Melanocyte of skin (primary cell): Measurements from ENCODE around the gene KRTAP2-1. TPM values are rescaled to one million over a fixed set of nuclear protein-coding genes. Genes with fewer than 3 reads are reported as not detected.

Source experiments
- small RNA-seq, 2 donors: library from RNA; depleted of rRNA; stranded (forward); fragments of <200 nt; gene quantifications; one replicate each; pipeline ENCODE3, GENCODE V24; 2012
- total RNA-seq, 2 donors: library from RNA; depleted of rRNA; stranded (reverse); fragments of >200 nt; gene quantifications; 2 replicates each; pipeline ENCODE4 v1.2.3, GENCODE V29; 2012

Gene KRTAP2-1, protein sequence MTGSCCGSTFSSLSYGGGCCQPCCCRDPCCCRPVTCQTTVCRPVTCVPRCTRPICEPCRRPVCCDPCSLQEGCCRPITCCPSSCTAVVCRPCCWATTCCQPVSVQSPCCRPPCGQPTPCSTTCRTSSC
- total RNA-seq: not detected

DNA sequence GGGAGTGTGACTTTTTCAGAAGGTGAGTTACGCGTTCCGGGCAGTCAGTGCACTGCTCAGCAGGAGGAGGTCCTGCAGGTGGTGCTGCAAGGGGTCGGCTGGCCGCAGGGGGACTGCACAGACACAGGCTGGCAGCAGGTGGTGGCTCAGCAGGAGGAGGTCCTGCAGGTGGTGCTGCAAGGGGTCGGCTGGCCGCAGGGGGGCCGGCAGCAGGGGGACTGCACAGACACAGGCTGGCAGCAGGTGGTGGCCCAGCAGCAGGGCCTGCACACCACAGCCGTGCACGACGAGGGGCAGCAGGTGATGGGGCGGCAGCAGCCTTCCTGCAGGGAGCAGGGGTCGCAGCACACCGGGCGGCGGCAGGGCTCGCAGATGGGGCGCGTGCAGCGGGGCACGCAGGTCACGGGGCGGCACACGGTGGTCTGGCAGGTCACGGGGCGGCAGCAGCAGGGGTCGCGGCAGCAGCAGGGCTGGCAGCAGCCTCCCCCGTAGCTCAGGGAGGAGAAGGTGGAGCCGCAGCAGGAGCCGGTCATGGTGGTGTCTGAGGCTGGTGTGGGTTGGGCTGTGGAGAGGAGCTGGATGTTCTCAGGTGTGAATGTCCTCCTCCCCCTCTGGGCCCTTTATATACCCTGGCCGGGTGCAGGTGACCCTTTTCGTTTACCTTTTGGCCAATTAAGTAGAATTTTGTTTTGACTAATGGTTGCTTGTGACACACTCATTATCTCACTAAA is at the start of gene KRTAP2-1:
KRTAP2-1 (minus strand) TSS at position 582 of the 731 bp plus-strand sequence; CDS start at position 533, 49 bp downstream.

DNA sequence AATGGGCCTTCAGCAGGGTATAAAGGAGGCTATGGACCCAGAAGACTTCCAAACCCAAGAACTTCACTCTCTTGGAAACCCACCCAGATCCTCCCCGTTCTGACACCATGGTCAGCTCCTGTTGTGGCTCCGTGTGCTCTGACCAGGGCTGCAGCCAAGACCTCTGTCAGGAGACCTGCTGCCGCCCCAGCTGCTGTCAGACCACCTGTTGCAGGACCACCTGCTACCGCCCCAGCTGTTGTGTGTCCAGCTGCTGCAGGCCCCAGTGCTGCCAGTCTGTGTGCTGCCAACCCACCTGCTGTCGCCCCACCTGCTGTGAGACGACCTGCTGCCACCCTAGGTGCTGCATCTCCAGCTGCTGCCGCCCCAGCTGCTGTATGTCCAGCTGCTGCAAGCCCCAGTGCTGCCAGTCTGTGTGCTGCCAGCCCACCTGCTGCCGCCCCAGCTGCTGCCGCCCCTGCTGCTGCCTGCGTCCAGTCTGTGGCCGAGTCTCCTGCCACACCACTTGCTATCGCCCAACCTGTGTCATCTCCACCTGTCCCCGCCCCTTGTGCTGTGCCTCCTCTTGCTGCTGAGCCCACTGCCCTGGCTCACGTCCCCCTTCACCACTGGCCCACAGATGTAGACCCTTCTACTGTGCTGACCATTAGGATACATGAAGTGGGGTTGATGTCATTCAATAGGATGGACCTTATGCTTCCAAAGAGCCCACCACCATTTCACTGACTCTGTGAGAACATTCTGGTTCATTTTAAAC is 37.2 kb upstream of the KRTAP2-1 start, which contains the start of gene KRTAP4-7:
KRTAP4-7 (plus strand) TSS at position 51 of the 757 bp plus-strand sequence; CDS start at position 108, 57 bp downstream.

DNA sequence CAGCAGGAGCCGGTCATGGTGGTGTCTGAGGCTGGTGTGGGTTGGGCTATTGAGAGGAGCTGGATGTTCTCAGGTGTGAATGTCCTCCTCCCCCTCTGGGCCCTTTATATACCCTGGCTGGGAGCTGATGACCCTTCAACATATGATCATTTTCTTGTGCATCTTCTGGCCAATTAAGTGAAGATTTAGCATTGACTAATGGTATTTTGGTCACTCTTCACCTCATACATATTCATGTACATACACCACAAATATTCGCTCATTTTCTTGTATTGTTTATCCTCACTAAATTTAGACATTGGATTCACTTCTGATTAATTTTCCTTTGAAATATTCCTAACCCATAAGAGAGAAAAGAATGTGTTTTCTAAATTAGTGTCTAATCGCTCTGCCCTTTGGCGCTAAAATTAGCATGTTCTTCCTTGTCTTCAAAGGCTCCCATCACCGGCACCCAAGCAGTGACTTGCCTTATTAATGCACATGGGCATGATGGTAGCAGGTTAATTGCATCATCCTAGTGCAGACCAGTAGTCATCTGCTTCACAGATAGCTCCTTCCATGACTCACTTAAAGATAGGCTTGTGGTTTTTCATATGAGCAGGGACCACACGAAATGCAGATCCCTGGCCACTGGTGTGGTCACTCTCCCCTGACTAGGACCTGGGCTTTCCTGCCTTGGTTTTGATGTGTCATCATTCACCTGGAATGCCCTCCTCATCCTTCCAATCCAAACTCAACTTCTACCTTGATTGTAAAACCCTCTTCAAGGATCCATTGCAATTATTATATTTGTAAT is 18.9 kb upstream of the KRTAP2-1 start, which contains the start of gene KRTAP2-4:
KRTAP2-4 (minus strand) TSS at position 51 of the 796 bp plus-strand sequence; CDS start at position 17, 34 bp downstream.

DNA sequence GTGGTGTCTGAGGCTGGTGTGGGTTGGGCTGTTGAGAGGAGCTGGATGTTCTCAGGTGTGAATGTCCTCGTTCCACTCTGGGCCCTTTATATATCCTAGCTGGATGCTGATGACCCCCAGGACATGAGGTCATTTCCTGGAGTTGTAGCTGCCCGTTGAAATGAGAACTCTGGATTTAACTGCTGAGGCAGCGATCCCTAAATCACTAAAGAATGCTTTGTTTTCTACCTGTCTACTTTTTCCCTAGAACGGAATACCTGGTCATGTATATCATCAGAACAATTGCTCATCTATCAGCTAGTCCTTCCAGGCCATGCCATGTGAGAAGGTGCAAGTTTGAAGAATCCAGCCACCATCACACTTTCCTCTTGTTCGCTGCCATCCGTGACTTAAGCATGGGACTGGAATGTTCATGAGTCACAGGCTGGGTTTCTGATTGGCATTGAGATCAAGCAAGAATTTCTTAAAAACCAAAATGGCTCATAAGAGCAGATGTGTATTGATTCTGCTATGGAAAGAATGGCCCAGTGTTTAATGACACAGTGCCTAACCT is 13.0 kb upstream of the KRTAP2-1 start, which contains the start of gene KRTAP2-3:
KRTAP2-3 (minus strand) TSS at position 63 of the 553 bp plus-strand sequence. CDS start 64 bp downstream, outside the sequence.

DNA sequence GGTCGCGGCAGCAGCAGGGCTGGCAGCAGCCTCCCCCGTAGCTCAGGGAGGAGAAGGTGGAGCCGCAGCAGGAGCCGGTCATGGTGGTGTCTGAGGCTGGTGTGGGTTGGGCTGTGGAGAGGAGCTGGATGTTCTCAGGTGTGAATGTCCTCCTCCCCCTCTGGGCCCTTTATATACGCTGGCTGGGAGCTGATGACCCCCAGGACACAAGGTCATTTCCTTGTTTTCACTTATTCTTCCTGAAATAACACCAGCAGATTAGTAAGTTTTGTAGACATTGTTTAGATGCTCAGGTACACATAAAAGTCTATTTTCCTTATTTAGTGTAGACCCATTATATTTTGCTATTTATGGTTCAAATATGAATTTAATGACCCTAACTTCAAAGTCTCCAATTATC is 8.0 kb upstream of the KRTAP2-1 start, which contains the start of gene KRTAP2-2:
KRTAP2-2 (minus strand) TSS at position 101 of the 400 bp plus-strand sequence; CDS start at position 82, 19 bp downstream.

DNA sequence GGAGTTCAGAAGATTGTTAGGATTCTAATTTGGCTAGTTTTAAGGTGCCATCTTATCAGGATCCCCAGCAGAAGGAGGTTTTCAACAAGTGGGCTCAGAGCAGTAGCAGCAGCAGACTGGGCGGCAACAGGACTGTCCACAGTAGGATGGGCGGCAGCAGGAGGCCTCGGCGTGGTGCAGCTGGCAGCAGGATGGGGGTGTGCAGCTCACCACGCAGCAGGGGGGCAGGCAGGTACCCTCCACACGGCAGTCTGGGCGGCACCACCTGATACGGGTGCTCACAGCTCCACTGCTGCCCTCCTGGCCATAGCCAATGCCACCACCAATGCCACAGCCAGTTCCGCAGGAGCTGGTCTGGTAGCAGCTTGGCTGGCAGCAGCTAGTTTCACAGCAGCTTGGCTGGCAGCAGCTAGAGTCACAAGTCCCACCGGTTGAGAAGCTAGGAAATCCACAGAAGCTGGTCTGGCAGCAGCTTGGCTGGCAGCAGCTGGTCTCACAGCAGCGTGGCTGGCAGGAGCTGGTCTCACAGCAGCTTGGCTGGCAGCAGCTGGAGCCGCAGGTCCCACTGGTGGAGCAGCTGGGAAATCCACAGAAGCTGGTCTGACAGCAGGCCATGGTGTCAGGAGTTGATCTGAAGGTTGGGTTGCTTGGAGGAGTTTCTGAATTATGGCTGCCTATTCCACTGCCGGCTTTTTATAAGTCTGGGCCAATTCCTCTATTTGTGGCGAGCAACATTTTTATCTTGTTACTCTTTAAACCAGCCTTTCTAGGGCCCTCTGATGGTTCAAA is 6.1 kb downstream of the KRTAP2-1 start, which contains the start of gene KRTAP1-1:
KRTAP1-1 (minus strand) TSS at position 668 of the 789 bp plus-strand sequence; CDS start at position 615, 53 bp downstream.

DNA sequence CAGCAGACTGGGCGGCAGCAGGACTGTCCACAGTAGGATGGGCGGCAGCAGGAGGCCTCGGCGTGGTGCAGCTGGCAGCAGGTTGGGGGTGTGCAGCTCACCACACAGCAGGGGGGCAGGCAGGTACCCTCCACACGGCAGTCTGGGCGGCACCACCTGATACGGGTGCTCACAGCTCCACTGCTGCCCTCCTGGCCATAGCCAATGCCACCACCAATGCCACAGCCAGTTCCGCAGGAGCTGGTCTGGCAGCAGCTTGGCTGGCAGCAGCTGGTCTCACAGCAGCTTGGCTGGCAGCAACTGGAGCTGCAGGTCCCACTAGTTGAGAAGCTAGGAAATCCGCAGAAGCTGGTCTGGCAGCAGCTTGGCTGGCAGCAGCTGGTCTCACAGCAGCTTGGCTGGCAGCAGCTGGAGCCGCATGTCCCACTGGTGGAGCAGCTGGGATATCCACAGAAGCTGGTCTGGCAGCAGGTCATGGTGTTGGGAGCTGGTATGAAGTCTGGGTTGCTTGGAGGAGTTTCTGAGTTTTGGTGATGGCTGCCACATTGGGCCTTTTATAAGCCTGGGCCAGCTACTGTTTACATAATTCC is 12.7 kb downstream of the KRTAP2-1 start, which contains the start of gene KRTAP1-3:
KRTAP1-3 (minus strand) TSS at position 529 of the 590 bp plus-strand sequence; CDS start at position 476, 53 bp downstream.

DNA sequence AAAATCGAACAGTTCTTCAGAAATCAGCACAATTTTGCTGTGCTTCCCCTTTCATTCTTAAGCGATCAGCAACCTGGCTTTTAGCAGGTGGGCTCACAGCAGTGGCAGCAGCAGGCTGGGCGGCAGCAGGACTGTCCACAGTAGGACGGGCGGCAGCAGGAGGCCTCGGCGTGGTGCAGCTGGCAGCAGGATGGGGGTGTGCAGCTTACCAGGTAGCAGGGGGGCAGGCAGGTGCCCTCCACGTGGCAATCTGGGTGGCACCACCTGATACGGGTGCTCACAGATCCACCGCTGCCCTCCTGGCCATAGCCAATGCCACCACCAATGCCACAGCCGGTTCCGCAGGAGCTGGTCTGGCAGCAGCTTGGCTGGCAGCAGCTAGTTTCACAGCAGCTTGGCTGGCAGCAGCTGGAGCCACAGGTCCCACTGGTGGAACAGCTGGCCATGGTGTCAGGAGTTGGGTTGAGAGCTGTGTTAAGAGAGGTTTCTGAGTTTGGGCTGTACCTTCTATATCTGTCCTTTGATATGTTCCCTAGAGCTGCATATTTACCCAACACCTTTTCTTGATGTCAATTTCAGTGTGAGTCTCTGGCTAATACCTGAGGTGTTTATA is 17.4 kb downstream of the KRTAP2-1 start, which contains the start of gene KRTAP1-4:
KRTAP1-4 (minus strand) TSS at position 563 of the 613 bp plus-strand sequence; CDS start at position 446, 117 bp downstream.

DNA sequence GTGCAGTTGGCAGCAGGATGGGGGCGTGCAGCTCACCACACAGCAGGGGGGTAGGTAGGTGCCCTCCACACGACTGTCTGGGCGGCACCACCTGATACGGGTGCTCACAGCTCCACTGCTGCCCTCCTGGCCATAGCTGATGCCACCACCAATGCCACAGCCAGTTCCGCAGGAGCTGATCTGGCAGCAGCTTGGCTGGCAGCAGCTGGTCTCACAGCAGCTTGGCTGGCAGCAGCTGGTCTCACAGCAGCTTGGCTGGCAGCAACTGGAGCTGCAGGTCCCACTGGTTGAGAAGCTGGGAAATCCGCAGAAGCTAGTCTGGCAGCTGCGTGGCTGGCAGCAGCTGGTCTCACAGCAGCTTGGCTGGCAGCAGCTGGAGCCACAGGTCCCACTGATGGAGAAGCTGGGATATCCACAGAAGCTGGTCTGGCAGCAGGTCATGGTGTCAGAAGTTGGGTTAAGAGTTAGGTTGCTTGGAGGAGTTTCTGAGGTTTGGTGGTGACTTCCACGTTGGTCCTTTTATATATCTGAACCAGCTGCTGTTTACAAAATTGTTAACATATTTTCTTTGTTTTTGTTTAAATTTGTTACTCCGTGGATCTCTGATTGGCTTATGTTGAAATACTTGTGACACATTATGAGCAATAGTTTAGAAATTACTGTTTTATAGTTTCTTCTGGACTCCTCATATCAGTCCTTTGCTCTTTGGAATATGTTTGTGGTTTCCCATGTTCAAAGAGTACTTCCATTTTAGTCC is 20.2 kb downstream of the KRTAP2-1 start, which contains the start of gene KRTAP1-5:
KRTAP1-5 (minus strand) TSS at position 494 of the 757 bp plus-strand sequence; CDS start at position 441, 53 bp downstream.

DNA sequence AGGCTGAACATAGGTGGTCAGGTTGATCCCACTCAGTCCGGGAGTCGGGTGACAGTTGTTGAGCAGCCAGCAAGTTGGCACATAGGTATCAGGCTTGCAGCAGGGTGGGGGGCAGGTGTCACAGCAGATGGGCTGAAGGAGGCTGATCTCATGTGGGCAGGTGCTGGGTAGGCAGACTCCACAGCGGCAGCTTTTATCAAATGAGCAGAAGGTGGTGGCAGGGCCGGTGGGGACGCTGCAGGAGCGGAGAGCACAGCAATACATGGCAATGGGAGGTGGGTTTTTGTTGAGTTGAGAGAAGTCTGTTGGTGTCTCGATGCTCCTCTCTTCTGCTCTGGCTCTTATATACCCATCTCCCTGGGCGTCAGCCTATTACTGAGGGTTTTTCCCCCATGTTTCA is 38.3 kb downstream of the KRTAP2-1 start, which contains the start of gene KRTAP3-1:
KRTAP3-1 (minus strand) TSS at position 318 of the 400 bp plus-strand sequence; CDS start at position 264, 54 bp downstream.

DNA sequence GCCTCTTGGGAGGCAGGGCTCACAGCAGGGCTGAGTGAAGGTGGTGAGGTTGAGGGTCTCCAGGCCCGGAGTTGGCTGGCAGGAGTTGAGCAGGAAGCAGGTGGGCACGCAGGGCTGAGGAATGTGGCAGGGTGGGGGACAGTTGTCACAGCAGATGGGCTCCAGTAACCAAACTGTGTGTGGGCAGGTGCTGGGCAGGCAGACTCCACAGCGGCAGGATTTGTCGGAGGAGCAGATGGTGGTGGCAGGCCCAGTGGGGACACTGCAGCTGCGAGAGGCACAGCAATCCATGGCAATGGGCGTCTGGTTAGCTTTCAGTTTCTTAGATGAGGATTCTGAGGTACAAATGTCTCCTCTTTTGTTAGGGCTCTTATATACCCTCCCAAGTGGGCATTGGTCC is 47.6 kb downstream of the KRTAP2-1 start, which contains the start of gene KRTAP3-2:
KRTAP3-2 (minus strand) TSS at position 344 of the 400 bp plus-strand sequence; CDS start at position 291, 53 bp downstream.

Small RNAs within 50 kb of the gene (small RNA-seq; reads per million reads assigned to genes)
- gene KRTAP3-4P: 0 reads per million in 2 donors

Other genes with a start within 250 kb of the KRTAP2-1 start
- gene KRT28, start 247.4 kb downstream of the KRTAP2-1 start, total RNA-seq: not detected
- gene KRT10, start 224.7 kb downstream of the KRTAP2-1 start, total RNA-seq: 1 to 10 TPM; 1.7 to 3.0 TPM
- gene KRT12, start 180.1 kb downstream of the KRTAP2-1 start, total RNA-seq: under 1 TPM in 1 of 2 donors, not detected in 1; 0.34 TPM
- not detected for gene KRT20, start 162.1 kb downstream of the KRTAP2-1 start, total RNA-seq
- not detected for gene KRT23, start 109.7 kb downstream of the KRTAP2-1 start, total RNA-seq
- not detected for gene KRT39, start 80.4 kb downstream of the KRTAP2-1 start, total RNA-seq
- gene KRT40, start 63.0 kb downstream of the KRTAP2-1 start, total RNA-seq: not detected
- gene KRTAP3-3, start 53.2 kb downstream of the KRTAP2-1 start, total RNA-seq: not detected
- gene KRTAP3-2, start 47.4 kb downstream of the KRTAP2-1 start, total RNA-seq: not detected
- gene KRTAP3-1, start 38.2 kb downstream of the KRTAP2-1 start, total RNA-seq: not detected
- not detected for gene KRTAP1-5, start 20.1 kb downstream of the KRTAP2-1 start, total RNA-seq
- not detected for gene KRTAP1-4, start 17.1 kb downstream of the KRTAP2-1 start, total RNA-seq
- not detected for gene KRTAP1-3, start 12.4 kb downstream of the KRTAP2-1 start, total RNA-seq
- not detected for gene KRTAP1-1, start 5.9 kb downstream of the KRTAP2-1 start, total RNA-seq
- not detected for gene KRTAP2-2, start 7.9 kb upstream of the KRTAP2-1 start, total RNA-seq
- not detected for gene KRTAP2-3, start 12.8 kb upstream of the KRTAP2-1 start, total RNA-seq
- gene KRTAP2-4, start 18.6 kb upstream of the KRTAP2-1 start, total RNA-seq: not detected
- not detected for gene KRTAP4-7, start 36.8 kb upstream of the KRTAP2-1 start, total RNA-seq
- not detected for gene KRTAP4-8, start 50.8 kb upstream of the KRTAP2-1 start, total RNA-seq
- not detected for gene KRTAP4-16, start 54.9 kb upstream of the KRTAP2-1 start, total RNA-seq
- not detected for gene KRTAP4-9, start 58.1 kb upstream of the KRTAP2-1 start, total RNA-seq
- not detected for gene KRTAP4-11, start 71.1 kb upstream of the KRTAP2-1 start, total RNA-seq
- gene KRTAP4-12, start 76.9 kb upstream of the KRTAP2-1 start, total RNA-seq: not detected
- gene KRTAP4-6, start 93.2 kb upstream of the KRTAP2-1 start, total RNA-seq: not detected
- not detected for gene KRTAP4-5, start 102.5 kb upstream of the KRTAP2-1 start, total RNA-seq
- not detected for gene KRTAP4-4, start 113.4 kb upstream of the KRTAP2-1 start, total RNA-seq
- gene KRTAP4-3, start 120.9 kb upstream of the KRTAP2-1 start, total RNA-seq: not detected
- not detected for gene KRTAP4-2, start 130.9 kb upstream of the KRTAP2-1 start, total RNA-seq
- gene KRTAP4-1, start 137.6 kb upstream of the KRTAP2-1 start, total RNA-seq: not detected
- not detected for gene KRTAP9-1, start 142.6 kb upstream of the KRTAP2-1 start, total RNA-seq
- not detected for gene KRTAP9-2, start 179.3 kb upstream of the KRTAP2-1 start, total RNA-seq
- gene KRTAP9-3, start 185.1 kb upstream of the KRTAP2-1 start, total RNA-seq: not detected
- not detected for gene KRTAP9-8, start 190.7 kb upstream of the KRTAP2-1 start, total RNA-seq
- not detected for gene KRTAP9-4, start 202.4 kb upstream of the KRTAP2-1 start, total RNA-seq
- not detected for gene KRTAP9-9, start 208.1 kb upstream of the KRTAP2-1 start, total RNA-seq
- not detected for gene KRTAP9-6, start 218.1 kb upstream of the KRTAP2-1 start, total RNA-seq
- gene KRTAP9-7, start 228.4 kb upstream of the KRTAP2-1 start, total RNA-seq: not detected